GM19099 (cell line): ENCODE data around the gene PKP4.

ENCODE experiments used
- POLR2A ChIP-seq: IDR thresholded peaks from 3 replicates; pipeline ENCODE4 v1.6.1; 2011; ENCODE audit warnings: low read depth; ENCODE audit not compliant: insufficient read length; ENCODE audit errors: extremely low read depth

Gene PKP4

GRCh38 chr2:158554996-158555395, 98.2 kb downstream of the PKP4 start:
- no peak for TF ChIP-seq POLR2A

GRCh38 chr2:158556124-158556523, 99.4 kb downstream of the PKP4 start:
- no peak for TF ChIP-seq POLR2A

DNA sequence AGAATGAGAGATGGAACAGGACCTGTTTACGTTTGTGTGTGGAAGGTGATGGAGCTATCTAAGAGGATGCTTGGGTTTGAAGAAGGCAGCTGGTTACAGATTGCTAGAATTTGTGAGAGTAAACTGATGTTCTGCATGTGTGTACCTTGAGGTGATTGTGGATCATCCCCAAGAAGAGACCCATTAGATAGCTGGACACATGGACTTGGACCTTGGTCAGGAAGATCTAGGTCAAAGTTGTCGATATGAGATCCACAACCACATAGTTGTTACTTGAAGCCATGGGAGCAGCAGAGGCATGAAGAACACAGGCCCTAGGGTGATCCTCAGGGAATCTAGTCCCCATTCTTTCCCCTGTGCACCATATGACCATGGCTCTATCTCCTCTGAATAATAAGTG, 101.0 kb downstream of the PKP4 start:
- no peak for TF ChIP-seq POLR2A

GRCh38 chr2:158559252-158559651, 102.5 kb downstream of the PKP4 start:
- no peak for TF ChIP-seq POLR2A

GRCh38 chr2:158560259-158560658, 103.5 kb downstream of the PKP4 start:
- TF ChIP-seq POLR2A, result no peak

DNA sequence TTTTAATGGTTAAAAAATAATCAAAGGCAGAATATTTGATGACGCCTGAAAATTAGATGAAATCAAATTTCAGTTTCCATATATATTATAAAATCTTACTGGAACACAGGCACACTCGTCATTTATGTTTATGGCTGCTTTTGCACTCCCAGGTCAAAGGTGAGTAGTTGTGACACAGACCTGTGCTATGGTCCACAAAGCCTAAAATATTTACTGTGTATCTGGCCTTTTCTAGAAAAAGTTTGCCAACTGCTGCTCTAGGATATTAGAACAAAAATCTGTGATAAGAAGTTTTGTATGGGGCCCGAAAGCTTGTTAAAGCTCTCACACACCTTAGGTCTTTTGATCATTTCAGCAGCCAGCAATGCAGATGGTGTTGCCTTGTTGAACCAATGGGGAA, 104.3 kb downstream of the PKP4 start:
- no peak for TF ChIP-seq POLR2A

DNA sequence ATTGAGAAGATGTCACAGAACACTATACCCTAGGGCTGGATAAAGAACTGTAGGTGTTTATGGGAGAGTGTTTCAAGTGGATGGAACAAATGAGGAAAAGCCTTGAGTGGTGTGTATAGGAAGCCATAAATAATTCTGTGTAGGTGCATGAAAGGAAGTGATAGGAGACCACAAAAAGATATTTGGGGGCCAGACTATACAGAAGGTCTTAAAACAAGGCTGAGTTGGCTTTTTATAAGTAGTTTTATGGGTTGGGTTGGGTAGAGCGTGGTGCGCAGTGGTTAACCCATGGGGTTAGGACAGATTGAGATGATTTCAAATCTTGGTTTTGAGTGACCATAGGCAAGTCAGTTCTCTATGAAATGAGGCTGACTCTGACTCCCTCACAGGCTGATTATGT, 110.5 kb downstream of the PKP4 start:
- no peak for TF ChIP-seq POLR2A

GRCh38 chr2:158569284-158569683, 112.5 kb downstream of the PKP4 start:
- TF ChIP-seq POLR2A, result no peak

DNA sequence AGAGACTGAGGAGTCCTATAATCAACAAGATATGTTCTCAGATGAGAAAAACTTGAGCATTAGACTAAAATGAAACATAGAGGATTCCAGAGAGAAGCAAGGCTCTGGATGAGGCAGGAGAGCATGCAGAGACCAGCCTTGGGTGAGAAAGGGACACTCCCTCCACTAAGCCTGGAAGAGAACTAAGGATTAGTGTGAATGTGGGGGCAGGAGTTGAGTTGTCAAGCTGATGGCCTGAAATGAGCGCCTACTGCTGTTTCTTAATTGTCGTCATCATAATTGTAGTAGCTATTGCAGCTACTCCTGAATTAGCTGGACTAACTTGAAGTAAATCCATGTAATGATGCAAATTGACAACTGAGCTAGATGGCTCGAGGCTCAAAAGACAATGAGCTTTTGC, 114.1 kb downstream of the PKP4 start:
- TF ChIP-seq POLR2A, result no peak

- TF ChIP-seq POLR2A, result no peak
Measured at GRCh38 chr2:158573739-158574138, 117.0 kb downstream of the PKP4 start.

DNA sequence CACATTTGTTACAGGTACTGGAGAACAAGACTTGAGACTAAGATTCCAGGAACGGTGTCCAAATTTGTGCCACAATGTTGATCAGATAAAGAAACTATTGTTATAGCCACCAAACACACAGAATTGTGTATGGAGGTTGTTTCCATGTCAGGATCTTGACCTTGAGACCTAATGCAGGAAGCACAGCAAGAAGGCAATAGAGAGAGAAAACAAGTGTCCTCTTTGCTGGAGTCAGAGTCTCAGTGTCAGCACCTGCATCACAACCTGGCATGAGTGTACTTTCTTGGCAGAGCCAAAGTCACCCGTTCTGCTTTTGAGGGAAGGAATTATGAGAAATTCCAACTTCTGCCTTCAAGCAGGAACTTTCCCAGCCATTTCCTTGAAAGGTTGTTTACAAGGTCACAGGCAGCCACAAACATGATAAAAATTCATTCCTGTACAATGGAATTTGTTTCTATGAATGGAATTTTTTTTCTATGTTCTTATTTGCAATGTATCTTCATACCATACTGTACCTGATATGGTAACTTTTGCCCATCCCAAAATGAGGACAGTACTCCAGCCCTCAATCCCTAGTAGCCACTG, 118.4 kb downstream of the PKP4 start:
- no peak for TF ChIP-seq POLR2A

- TF ChIP-seq POLR2A, result no peak
Measured at GRCh38 chr2:158577141-158577540, 120.4 kb downstream of the PKP4 start.

- no peak for TF ChIP-seq POLR2A
Measured at GRCh38 chr2:158578703-158579330, 122.1 kb downstream of the PKP4 start.

- TF ChIP-seq POLR2A, result no peak
Measured at GRCh38 chr2:158579928-158580327, 123.2 kb downstream of the PKP4 start.

GRCh38 chr2:158580760-158581159, 124.0 kb downstream of the PKP4 start:
- no peak for TF ChIP-seq POLR2A

DNA sequence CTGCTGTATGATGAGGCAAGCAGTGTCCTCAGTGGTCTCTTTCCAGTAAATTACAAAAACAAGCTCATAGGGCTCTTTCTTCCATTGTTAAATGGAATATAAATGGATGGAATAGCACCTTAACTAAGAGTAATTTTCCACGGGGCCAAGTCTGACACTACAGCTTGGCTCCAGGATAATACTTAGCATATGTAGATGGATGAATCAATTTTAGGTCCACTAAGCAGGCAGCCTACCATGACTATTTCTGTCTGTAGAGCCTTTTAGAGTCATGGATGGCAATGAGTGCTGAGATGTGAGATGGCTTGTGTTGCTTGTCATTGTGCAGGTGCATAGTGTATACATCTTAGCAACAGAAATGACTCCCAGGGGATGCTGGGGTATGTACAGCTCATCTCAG, 125.9 kb downstream of the PKP4 start:
- no peak for TF ChIP-seq POLR2A

DNA sequence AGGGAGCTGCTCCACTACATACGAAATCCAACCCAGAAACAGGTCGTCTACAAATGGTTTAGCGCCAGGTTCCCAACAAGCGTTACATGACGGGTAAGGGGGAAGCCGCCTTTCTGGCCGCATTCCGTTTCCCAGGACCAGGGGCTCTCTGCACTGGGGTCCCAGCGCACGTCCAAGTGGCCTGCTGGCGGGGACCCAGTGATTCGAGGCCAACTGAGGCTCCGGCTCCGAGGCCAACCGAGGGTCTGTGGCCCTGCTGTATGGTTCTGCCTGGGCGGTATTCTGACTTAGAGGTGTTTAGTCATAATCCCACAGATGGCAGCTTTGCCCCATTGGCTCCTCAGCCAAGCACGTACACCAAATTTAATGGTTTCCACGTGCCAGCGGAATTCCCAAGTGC, 127.2 kb downstream of the PKP4 start:
- TF ChIP-seq POLR2A, result no peak

DNA sequence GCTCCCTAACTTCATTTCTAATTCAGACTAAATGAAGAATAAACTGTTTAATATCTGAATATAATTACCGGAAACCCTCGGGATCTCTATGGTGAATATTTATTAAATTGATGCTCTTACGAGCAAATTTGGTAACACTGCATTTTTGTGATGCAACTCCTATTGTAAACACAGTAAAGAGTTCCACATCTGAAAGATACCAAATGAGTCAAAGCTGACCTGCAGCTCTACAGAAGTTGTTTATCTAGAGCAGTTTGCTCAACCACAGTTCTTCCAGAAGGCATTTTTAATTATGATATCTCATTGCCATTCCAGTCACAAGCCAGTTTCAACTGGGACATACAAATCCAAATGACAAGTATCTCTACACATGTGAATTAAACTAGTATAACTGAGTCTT, 129.7 kb downstream of the PKP4 start:
- no peak for TF ChIP-seq POLR2A

GRCh38 chr2:158589303-158589702, 132.6 kb downstream of the PKP4 start:
- TF ChIP-seq POLR2A, result no peak
